NCI-H2227 (cell line): Measurements from ENCODE around the gene KIAA1328.
"Not testable (repeated sequence)": the region's sequence is repeated elsewhere in the genome, so short reads cannot be mapped to it uniquely, and the experiment has no call there.

ENCODE experiments used
- DNase-seq: peaks from one replicate; lab custom pipeline; 2025; ENCODE audit not compliant: unreplicated experiment; lab: John Stamatoyannopoulos, UW

KIAA1328 gene

GRCh38 chr18:36828630-36829361, at the start of gene KIAA1328, which contains the start of gene TPGS2:
Gene KIAA1328, plus strand, starts transcription at chr18:36829127. Its CDS starts 12 bp downstream, at chr18:36829139.
Gene TPGS2, minus strand, starts transcription at chr18:36829002. Its CDS starts 235 bp downstream, at chr18:36828767.
- DNase-seq, result peak; percentile 96

- DNase-seq, result no peak
Observed at GRCh38 chr18:36780748-36781147, 48.2 kb upstream of the KIAA1328 start.

GRCh38 chr18:36782710-36783109, 46.2 kb upstream of the KIAA1328 start:
- no peak for DNase-seq

DNA sequence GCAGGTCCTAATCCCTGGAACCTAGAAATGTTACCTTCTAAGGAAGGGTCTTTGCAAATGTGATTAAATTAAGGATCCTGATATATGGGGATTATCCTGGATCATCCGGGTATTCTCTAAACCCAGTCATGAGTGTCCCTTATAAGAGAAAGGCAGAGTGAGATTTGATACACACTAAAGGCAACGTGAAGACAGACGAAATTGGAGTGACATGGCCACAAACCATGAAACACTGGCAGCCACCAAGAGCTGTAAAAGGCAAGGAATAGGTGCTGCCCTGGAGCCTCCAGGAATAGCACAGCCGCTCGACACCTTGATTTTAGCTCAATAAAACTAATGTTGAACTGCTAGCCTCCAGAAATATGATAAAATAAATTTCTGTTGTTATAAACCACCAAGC, 45.1 kb upstream of the KIAA1328 start:
- DNase-seq, result no peak

GRCh38 chr18:36786686-36787085, 42.2 kb upstream of the KIAA1328 start:
- no peak for DNase-seq

DNA sequence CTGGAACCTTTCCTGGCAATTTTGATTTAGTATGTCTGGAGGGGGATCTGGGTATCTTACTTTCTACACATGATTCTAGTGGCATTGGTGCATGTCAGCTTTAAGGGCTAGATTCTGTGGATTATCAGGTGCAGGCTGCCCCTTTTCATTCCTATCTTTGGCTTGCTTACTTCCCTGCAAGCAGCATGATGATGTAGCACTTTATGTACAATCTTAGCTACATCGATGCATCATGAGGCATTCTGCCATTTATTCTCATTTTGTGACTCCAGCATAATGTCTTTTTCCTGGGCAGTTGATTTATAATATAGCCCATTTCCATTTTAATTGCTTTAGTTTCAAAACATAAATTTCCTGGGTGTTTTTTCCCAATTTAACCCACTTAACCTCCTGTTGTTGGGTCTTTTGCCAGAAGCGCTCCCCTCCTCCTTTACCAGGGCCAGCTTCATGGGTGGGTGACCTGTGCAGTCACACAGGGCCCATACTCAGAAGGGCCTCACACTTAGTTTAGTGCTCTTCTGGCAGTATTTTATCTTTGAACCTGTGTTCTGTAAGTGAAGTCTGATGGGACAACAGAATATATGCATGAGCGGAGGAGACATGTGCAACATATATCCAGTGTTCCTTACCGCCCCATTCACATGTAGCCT, 36.2 kb upstream of the KIAA1328 start:
- DNase-seq, result no peak

DNA sequence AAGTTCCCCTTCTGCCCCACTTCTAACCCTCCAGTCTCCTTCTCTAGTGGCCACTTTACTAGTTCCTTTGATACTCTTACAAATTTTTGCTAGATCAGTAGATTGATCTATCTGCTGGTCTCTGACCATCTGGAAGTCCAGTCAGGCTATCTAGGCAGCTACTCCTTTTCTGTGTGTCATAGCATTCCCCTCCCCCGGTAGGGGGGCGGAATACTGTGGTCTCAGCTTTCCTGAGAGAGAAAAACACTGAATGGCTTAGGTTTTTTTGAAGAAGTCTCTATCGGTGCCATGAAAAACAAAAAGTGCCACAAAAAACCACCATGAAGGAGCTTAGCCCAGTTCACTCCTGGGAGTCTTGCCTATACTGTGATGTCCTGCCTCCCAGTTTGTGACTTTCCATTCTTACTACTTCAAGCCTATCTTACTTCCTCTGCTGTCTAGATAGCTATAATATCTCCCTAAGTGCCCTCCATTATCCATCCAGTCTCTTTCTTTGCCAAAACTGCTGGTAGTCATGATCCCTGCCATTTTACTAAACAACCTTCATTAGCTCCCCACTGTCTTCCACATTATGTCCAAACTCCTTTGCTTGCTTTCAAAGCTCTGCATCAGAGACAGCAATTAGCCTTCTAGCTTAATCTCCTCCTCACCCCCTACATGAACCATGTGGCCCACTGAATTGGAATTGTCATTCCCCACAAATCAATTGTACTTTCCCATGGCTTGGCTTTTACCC, 30.0 kb upstream of the KIAA1328 start:
- DNase-seq, result peak; percentile 22

GRCh38 chr18:36805105-36805504, 23.8 kb upstream of the KIAA1328 start:
- DNase-seq, result no peak

DNA sequence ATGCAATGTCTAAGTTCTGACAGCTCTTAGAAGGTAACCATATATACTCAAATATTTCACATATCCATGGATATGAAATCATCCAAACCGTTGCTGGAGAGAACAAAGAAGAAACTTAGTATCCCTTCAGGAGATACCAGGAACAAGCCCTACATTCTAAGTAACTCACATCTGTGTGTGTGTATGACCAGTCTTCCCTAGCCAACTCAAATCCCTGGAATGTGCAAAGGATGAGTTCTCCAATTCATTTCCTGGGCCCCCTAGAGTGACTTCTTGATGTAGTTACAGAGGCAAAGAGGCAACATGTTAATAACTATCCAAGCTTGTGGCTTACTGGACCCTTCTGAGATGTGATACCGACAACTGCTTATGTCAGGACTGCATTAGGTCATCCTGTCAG, 20.2 kb upstream of the KIAA1328 start:
- DNase-seq, result no peak

- DNase-seq, result peak; percentile 85
Observed at GRCh38 chr18:36809590-36810381, 19.1 kb upstream of the KIAA1328 start.

DNA sequence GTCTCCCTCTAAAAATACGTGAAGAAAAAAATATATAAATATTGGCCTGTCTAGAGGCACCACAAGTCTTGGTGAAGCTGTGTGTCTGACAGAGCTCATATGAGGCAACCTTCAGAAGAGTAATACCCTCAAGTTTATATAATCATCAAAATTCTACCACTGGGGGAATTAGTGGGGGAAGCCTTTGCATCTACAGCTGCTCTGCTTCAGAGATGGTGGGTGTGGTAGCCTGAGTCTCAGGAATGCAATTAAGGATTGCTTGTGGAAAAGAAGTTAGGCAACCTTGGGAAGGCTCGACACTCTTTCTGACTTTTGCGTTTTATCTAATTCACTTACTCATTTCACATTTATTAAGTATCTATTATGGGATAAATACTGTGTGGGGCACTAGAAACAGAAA, 17.5 kb upstream of the KIAA1328 start:
- no peak for DNase-seq

DNA sequence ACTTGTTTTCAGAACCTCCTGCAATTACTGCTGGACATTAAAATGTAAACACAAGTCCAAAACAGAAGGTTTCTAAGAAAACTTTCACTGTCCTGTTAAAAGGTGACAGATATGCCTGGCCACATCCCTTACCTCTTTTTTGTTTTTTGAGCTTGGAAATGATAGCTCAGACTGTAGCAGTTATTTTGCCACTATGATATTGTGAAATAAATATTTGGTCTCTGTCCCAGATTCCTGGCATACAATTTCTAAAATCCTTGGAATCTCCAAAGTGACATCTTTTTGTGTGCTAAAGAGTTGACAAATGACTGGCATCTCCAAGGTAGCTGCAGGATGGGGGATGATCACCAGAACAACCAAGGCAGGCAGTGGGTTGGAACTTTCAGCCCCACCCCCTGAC, 17.0 kb upstream of the KIAA1328 start:
- DNase-seq, result no peak

- DNase-seq, result no peak
Observed at GRCh38 chr18:36812678-36813077, 16.2 kb upstream of the KIAA1328 start.

DNA sequence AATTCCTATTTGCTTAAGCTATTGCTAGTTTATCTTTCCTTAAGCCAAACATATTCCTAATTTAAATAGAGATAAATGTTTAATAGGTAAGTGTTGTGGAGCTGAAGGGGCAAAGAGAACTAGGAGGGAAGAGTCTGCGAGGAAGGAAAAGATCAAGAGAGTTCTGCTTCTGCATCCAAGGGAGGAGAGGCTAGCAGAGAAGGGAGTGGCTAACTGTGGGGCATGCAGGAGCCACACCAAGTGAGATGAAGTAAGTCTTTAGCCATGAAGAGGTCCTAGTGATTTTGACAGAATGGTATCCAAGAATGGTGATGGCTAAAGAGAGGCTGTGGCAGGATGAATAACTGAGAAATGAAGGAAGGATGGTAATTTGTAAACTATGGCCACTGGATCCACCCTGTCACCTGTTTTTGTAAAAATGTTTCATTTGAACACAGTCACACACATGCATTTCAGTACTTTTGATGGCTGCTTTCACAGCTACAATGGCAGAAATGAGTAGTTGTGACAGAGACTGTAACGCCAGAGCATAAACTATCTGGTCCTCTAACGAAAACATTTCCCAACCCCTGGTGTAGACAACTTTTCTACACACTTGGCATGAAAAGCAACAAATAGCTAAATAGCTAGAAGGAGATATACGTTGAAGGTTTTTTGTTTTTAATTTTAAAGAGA, 15.7 kb upstream of the KIAA1328 start:
- DNase-seq, result no peak

GRCh38 chr18:36813824-36814223, 15.1 kb upstream of the KIAA1328 start:
- DNase-seq, result no peak

DNA sequence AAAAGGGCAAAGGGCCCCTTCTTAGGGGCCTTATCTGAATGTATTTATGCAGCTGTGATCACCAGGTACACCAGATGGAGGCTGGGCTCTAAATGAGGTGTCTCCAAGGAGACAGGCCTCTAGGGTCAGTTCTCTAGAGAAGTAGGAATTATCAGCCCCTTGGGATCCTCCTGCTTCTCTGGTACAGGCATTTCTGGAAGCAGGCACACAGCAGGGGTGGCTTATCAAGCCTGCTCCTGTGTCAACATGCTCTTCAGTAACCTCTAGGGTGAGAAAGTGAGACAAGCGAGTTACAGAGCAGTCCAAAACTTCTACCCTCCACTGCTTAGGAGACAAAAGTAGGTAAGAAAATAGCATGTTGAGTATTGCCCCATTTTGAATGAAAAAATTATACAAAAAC, 13.9 kb upstream of the KIAA1328 start:
- DNase-seq, result peak; percentile 60

- not testable (repeated sequence) for DNase-seq
Observed at GRCh38 chr18:36816096-36816495, 12.8 kb upstream of the KIAA1328 start.

GRCh38 chr18:36817039-36817438, 11.9 kb upstream of the KIAA1328 start:
- no peak for DNase-seq

GRCh38 chr18:36818652-36819051, 10.3 kb upstream of the KIAA1328 start:
- DNase-seq, result no peak

DNA sequence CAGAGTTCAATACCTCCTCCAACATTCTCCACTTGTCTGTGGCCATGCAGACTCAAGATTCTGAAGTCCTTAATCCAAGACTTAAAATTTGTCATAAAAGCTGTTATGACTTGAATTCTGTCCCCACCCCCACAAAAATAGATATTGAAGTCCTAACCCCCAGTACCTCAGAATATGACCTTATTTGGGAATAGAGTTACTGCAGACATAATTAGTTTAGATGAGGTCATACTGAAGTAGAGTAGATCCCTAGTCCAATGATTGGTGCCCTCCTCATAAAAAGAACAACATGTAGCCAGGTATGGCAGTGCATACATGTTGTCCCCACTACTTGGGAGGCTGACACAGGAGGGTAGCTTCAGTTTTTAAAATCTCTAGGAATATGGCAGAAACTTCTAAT, 9.3 kb upstream of the KIAA1328 start:
- no peak for DNase-seq

DNA sequence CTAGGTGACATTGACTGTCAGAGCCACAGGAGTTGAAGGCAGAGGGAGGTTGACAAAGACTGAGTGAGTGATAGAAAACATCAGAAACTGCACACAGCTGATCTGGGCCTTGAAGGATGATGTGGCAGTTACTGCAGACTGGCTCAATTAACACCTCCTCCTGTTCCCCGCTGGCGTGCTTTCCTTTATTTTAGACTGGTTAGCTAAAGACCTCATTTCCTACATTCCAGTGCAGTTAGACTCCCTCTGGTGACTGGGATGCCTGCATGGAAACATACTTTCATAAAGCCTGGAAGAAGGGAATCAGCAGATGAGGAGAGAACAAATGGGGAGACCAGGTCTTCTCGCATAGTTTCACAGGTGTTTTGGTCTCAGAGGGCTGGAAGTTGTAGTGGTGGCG, 7.2 kb upstream of the KIAA1328 start:
- no peak for DNase-seq
